HCT116 (cell line): ENCODE measurements around the gene MYF5. TPM values are rescaled to one million over a fixed set of nuclear protein-coding genes. Genes with fewer than 3 reads are reported as not detected.

Source experiments
- ATAC-seq: fragments of 200-7000 bp; cut with Tn5 transposase; 2 replicates; pipeline ENCODE4 v1.9.1; 2020; ENCODE audit warnings: mild to moderate bottlenecking, moderate library complexity
- BruUV-seq: library from RNA; stranded (reverse); fragments of 400-500 nt; replicated peaks from 2 replicates; lab custom pipeline; 2021; lab: Mats Ljungman, UMichigan
- CTCF ChIA-PET: fragments of 300-600 bp; sonication (Branson Sonifier 250); formaldehyde crosslinking; loops from one replicate; lab custom pipeline; 2021; ENCODE audit warnings: antibody characterized with exemption; lab: Charles Lee
- POLR2A ChIA-PET: fragments of 300-600, 350-600 bp; sonication (Branson Sonifier 250); formaldehyde crosslinking; loops from one replicate; lab custom pipeline; 2021; ENCODE audit warnings: antibody characterized with exemption; lab: Charles Lee
- RAD21 ChIA-PET, 2 experiments: fragments of 300-600 bp; sonication (Branson Sonifier 250); formaldehyde crosslinking; loops; one replicate each; lab custom pipeline; 2023; ENCODE audit warnings: low total read pairs in 2 of 2; ENCODE audit not compliant: uncharacterized antibody in 2 of 2, unreplicated experiment in 2 of 2, low non-redundant PET in 1 of 2; lab: Charles Lee
- DNase-seq: peaks from one replicate; pipeline ENCODE4 v3.0.0-alpha.2; 2010; ENCODE audit warnings: low read depth, low spot score
- H2AFZ ChIP-seq: fragments of 200-600 bp; shearing (Covaris generic), sonication (generic); 2 replicates; pipeline ENCODE4 v1.6.1; 2017; ENCODE audit warnings: low read depth, mixed run types, mixed read lengths, antibody characterized with exemption, low read length; ENCODE audit not compliant: poor library complexity, severe bottlenecking
- H3K27ac ChIP-seq: 2 replicates; pipeline ENCODE4 v1.5.1; 2012; ENCODE audit warnings: low read depth, low read length
- H3K27me3 ChIP-seq: fragments of 200-600 bp; sonication (generic); 2 replicates; pipeline ENCODE4 v1.6.1; 2016; ENCODE audit warnings: mixed run types, low read length, mixed read lengths; ENCODE audit not compliant: insufficient read depth
- H3K36me3 ChIP-seq, 2 experiments: fragments of 200-500 bp in 1 of 2; fragments of 200-600 bp in 1 of 2; sonication (Bioruptor generic) in 1 of 2; sonication (generic) in 1 of 2; 2 replicates each; pipeline versions ENCODE4 v1.5.1 to v1.6.1; 2014 to 2016; ENCODE audit warnings: low read length in 2 of 2, inconsistent platforms in 1 of 2, mixed read lengths in 1 of 2, mixed run types in 1 of 2; ENCODE audit not compliant: insufficient read depth in 2 of 2, control insufficient read depth in 1 of 2
- H3K4me1 ChIP-seq, 2 experiments: fragments of 200-600 bp in 1 of 2; sonication (generic) in 1 of 2; 2 replicates each; pipeline versions ENCODE4 v1.5.1 to v1.6.1; 2012 to 2017; ENCODE audit warnings: low read length in 2 of 2, inconsistent platforms in 1 of 2, mild to moderate bottlenecking in 1 of 2, mixed read lengths in 1 of 2, mixed run types in 1 of 2, moderate library complexity in 1 of 2; ENCODE audit not compliant: insufficient read depth in 2 of 2, control insufficient read depth in 1 of 2
- H3K4me2 ChIP-seq: fragments of 200-600 bp; sonication (generic); 2 replicates; pipeline ENCODE4 v1.6.1; 2017; ENCODE audit warnings: mixed run types, low read length, mixed read lengths
- H3K4me3 ChIP-seq, 2 experiments: fragments of 200-600 bp in 1 of 2; sonication (generic) in 1 of 2; replicated peaks in 1 of 2; 2 replicates each; pipeline ENCODE4 v1.5.1; 2011 to 2016; ENCODE audit warnings: low read length in 2 of 2, control low read depth in 1 of 2, low read depth in 1 of 2, mild to moderate bottlenecking in 1 of 2, mixed read lengths in 1 of 2, mixed run types in 1 of 2
- H3K79me2 ChIP-seq: fragments of 200-600 bp; sonication (generic); 2 replicates; pipeline ENCODE4 v1.6.1; 2017; ENCODE audit warnings: mild to moderate bottlenecking, mixed run types, low read length, moderate library complexity, mixed read lengths; ENCODE audit not compliant: insufficient read depth
- H3K9ac ChIP-seq: fragments of 200-600 bp; sonication (generic); 2 replicates; pipeline ENCODE4 v1.6.1; 2016; ENCODE audit warnings: low read length, mixed read lengths
- H3K9me2 ChIP-seq: fragments of 200-600 bp; sonication (generic), shearing (Covaris generic); 2 replicates; pipeline ENCODE4 v1.6.1; 2017; ENCODE audit warnings: mixed run types, mild to moderate bottlenecking, moderate library complexity; ENCODE audit not compliant: insufficient read depth
- H3K9me3 ChIP-seq, 2 experiments: fragments of 200-500 bp in 1 of 2; fragments of 200-600 bp in 1 of 2; sonication (Bioruptor generic) in 1 of 2; sonication (generic) in 1 of 2; 2 replicates each; pipeline ENCODE4 v1.6.1; 2014 to 2017; ENCODE audit warnings: low read length in 2 of 2, mixed read lengths in 2 of 2, inconsistent platforms in 1 of 2, low read depth in 1 of 2, mild to moderate bottlenecking in 1 of 2, mixed run types in 1 of 2, moderate library complexity in 1 of 2; ENCODE audit not compliant: control insufficient read depth in 1 of 2, insufficient read depth in 1 of 2
- H4K20me1 ChIP-seq: fragments of 200-600 bp; sonication (generic), shearing (Covaris generic); 2 replicates; pipeline ENCODE4 v1.6.1; 2017; ENCODE audit warnings: mixed run types, mild to moderate bottlenecking, moderate library complexity; ENCODE audit not compliant: insufficient read depth
- CBX3 ChIP-seq: IDR thresholded peaks from 2 replicates; pipeline ENCODE4 v1.6.1; 2012; ENCODE audit warnings: low read depth
- CEBPB ChIP-seq: IDR thresholded peaks from 2 replicates; pipeline ENCODE4 v1.6.1; 2012; ENCODE audit warnings: low read depth
- CTCF ChIP-seq, 3 experiments: fragments of 200-600 bp in 1 of 3; sonication (generic) in 1 of 3; IDR thresholded peaks in 2 of 3; conservative IDR thresholded peaks in 1 of 3; 2 replicates each; pipeline ENCODE4 v1.5.1; 2012 to 2017; ENCODE audit warnings: low read depth in 2 of 3, low read length in 2 of 3, antibody characterized with exemption in 1 of 3, borderline replicate concordance in 1 of 3, control low read depth in 1 of 3, mild to moderate bottlenecking in 1 of 3, mixed read lengths in 1 of 3, mixed run types in 1 of 3, moderate library complexity in 1 of 3; ENCODE audit not compliant: insufficient read depth in 1 of 3
- EGR1 ChIP-seq: IDR thresholded peaks from 2 replicates; pipeline ENCODE4 v1.6.1; 2012; ENCODE audit warnings: low read depth
- ELF1 ChIP-seq: IDR thresholded peaks from 2 replicates; pipeline ENCODE4 v1.6.1; 2012; ENCODE audit warnings: low read depth, borderline replicate concordance
- EZH2 ChIP-seq: fragments of 200-600 bp; sonication (generic); IDR thresholded peaks from 2 replicates; pipeline ENCODE4 v1.6.1; 2017; ENCODE audit warnings: antibody characterized with exemption, mixed run types
- FOSL1 ChIP-seq: IDR thresholded peaks from 2 replicates; pipeline ENCODE4 v1.6.1; 2012; ENCODE audit warnings: low read depth
- POLR2A ChIP-seq: IDR thresholded peaks from 2 replicates; pipeline ENCODE4 v1.7.0; 2011; ENCODE audit warnings: borderline replicate concordance; ENCODE audit not compliant: insufficient read depth, insufficient read length; ENCODE audit errors: extremely low read depth
- SRF ChIP-seq: IDR thresholded peaks from 2 replicates; pipeline ENCODE4 v1.6.1; 2012; ENCODE audit warnings: low read depth
- TCF7L2 ChIP-seq: IDR thresholded peaks from 2 replicates; pipeline ENCODE4 v1.7.0; 2011; ENCODE audit warnings: borderline replicate concordance, inconsistent platforms; ENCODE audit not compliant: insufficient read depth, insufficient read length; ENCODE audit errors: extremely low read depth
- YY1 ChIP-seq: IDR thresholded peaks from 2 replicates; pipeline ENCODE4 v1.6.1; 2011; ENCODE audit warnings: low read length, low read depth, moderate library complexity, mild to moderate bottlenecking; ENCODE audit not compliant: insufficient replicate concordance; ENCODE audit errors: extremely low read depth
- ZBTB33 ChIP-seq: IDR thresholded peaks from 2 replicates; pipeline ENCODE4 v1.6.1; 2011; ENCODE audit warnings: mild to moderate bottlenecking, low read length, moderate library complexity; ENCODE audit not compliant: insufficient replicate concordance; ENCODE audit errors: extremely low read depth
- ZFX ChIP-seq: fragments of 450-650 bp; IDR thresholded peaks from 2 replicates; pipeline ENCODE4 v1.6.1; 2017
- ZNF274 ChIP-seq: fragments of 200-500 bp; sonication (Bioruptor generic); IDR thresholded peaks from 2 replicates; pipeline ENCODE4 v1.6.1; 2014; ENCODE audit warnings: mild to moderate bottlenecking, low read depth, low read length, inconsistent platforms
- intact Hi-C: fragments of 100-400 bp; cut with micrococcal nuclease; formaldehyde crosslinking; loops from 2 replicates; pipeline ENCODE4 v1.10.0; 2022
- total RNA-seq: library from RNA; stranded (reverse); gene quantifications from one replicate; pipeline ENCODE4 v1.2.1, GENCODE V29; 2021; ENCODE audit not compliant: unreplicated experiment
- TF ChIP-seq, protein P1 (sequence below): IDR thresholded peaks from 2 replicates; pipeline ENCODE4 v1.6.1; 2012

MYF5 gene
- total RNA-seq, 1 experiment from 2014 or later: not detected

DNA sequence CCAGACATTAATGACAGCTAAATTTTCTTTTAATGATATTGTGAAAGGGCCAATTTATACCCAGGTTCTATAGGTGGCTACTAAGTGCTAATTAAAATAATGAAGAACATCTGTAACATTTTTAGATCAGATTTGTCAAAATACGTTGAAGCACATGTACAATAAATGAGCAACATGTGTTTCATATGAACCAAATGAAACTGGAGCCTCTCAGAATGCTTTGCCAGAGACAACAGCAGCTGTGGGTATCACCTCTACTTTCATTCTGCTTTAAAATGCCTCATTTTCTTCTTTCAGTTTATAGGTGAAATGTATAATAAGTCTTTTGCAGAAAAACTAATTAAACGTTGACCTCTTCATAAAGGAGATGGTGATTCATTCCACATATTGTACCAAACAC is 35.4 kb upstream of the MYF5 start:
- BruUV-seq: no TSS peak
- DNase-seq: no peak
- H3K9me2 ChIP-seq: no peaks in the 10 kb centered on the region

DNA sequence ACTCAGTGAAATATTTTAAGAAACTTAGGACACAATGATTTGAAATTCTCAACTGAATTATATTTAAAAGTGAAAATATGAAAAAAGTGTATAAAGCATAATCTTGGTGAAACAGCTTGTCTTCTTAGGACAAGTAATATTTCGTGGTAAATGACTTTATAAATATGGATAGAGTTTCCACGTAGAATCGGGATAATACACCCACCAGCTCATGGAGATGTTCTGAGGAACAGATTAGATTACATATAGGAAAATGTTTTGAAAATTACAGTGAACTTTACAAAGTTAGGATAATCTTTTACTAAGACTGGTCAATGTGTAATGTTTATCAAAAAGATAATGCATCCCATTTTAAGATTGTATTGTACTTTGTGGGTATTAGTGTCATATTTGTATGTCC is 34.9 kb upstream of the MYF5 start:
- no TSS peak for BruUV-seq
- H2AFZ ChIP-seq: no peak overlapping the region
- ChIA-PET CTCF (interaction anchor here (1.4 kb wide), 1 partner anchor 9 kb away, joined by 4 read pairs; no protein-coding TSS in a partner anchor), POLR2A (no interaction called here), RAD21 (no interaction called here)
- H4K20me1 ChIP-seq: no peaks in the 10 kb centered on the region
- no peaks in the 10 kb centered on the region for H3K9me3 ChIP-seq
- H3K4me3 ChIP-seq: no peak overlapping the region
- H3K27ac ChIP-seq: no peak overlapping the region
- no peaks in the 10 kb centered on the region for H3K9me2 ChIP-seq
- no peaks in the 10 kb centered on the region for H3K79me2 ChIP-seq
- H3K27me3 ChIP-seq: peaks cover 14% of the 10 kb centered on the region
- H3K4me2 ChIP-seq: no peak overlapping the region
- no peak for DNase-seq
- no peak for ATAC-seq
- intact Hi-C loops: no loop called here
- no peaks in the 10 kb centered on the region for H3K36me3 ChIP-seq
- no peaks in the 10 kb centered on the region for H3K4me1 ChIP-seq
- no peak overlapping the region for H3K9ac ChIP-seq
- no peak for TF ChIP-seq EZH2
- TF ChIP-seq SRF: no peak
- TF ChIP-seq ZBTB33: no peak
- no peak for TF ChIP-seq CTCF (IDR thresholded peaks at IDR 0.05 in 2 of 3, conservative IDR thresholded peaks at IDR 0.05 in 1 of 3; ENCODE audit: borderline replicate concordance in 1 of 3, insufficient read depth in 1 of 3, low read depth in 2 of 3, low read length in 2 of 3)
- no peak for TF ChIP-seq POLR2A
- TF ChIP-seq ZNF274: no peak
- TF ChIP-seq, protein P1, sequence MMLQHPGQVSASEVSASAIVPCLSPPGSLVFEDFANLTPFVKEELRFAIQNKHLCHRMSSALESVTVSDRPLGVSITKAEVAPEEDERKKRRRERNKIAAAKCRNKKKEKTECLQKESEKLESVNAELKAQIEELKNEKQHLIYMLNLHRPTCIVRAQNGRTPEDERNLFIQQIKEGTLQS: no peak
- TF ChIP-seq CEBPB: no peak
- TF ChIP-seq ELF1: no peak
- TF ChIP-seq CBX3: no peak
- TF ChIP-seq TCF7L2: no peak
- no peak for TF ChIP-seq EGR1
- no peak for TF ChIP-seq YY1
- TF ChIP-seq FOSL1: no peak
- no peak for TF ChIP-seq ZFX

More for the DNA sequence above, 35.4 kb upstream of the MYF5 start:
- Histone ChIP-seq H3K79me2 (no peaks in the 10 kb centered on the region), H3K27ac (no peak overlapping the region), H3K4me3 (no peak overlapping the region), H3K9ac (no peak overlapping the region), H3K27me3 (peaks cover 9% of the 10 kb centered on the region), H4K20me1 (no peaks in the 10 kb centered on the region), H3K4me2 (no peak overlapping the region), H3K9me3 (no peaks in the 10 kb centered on the region), H2AFZ (no peak overlapping the region), H3K36me3 (no peaks in the 10 kb centered on the region), H3K4me1 (no peaks in the 10 kb centered on the region)
- ChIA-PET RAD21 (no interaction called here), POLR2A (no interaction called here), CTCF (interaction anchor here (1.4 kb wide), 1 partner anchor 8 kb away, joined by 4 read pairs; no protein-coding TSS in a partner anchor)
- no peak for TF ChIP-seq ELF1
- no peak for ATAC-seq
- intact Hi-C loops: no loop called here
